ENCODE results near the gene PLEKHA7. TPM values are rescaled to one million over a fixed set of nuclear protein-coding genes. Genes with fewer than 3 reads are reported as not detected.

Gene PLEKHA7
- total RNA-seq, 1 experiment from 2014 or later: 1.7 TPM

- Histone ChIP-seq H3K4me3 (ENCODE audit: low read depth, low read length, poor library complexity, severe bottlenecking) (no peak overlapping the region), H3K36me3 (ENCODE audit: insufficient read depth, low read length, poor library complexity, severe bottlenecking) (no peaks in the 10 kb centered on the region), H3K27ac (ENCODE audit: low read depth, low read length, poor library complexity, severe bottlenecking) (no peak overlapping the region), H3K4me1 (ENCODE audit: insufficient read depth, low read length, poor library complexity, severe bottlenecking) (no peaks in the 10 kb centered on the region), H3K27me3 (replicated peaks; ENCODE audit: insufficient read depth, low read depth, low read length, poor library complexity) (no peaks in the 10 kb centered on the region), H3K9me3 (ENCODE audit: low read depth, low read length, poor library complexity, severe bottlenecking) (no peaks in the 10 kb centered on the region)
- TF ChIP-seq CTCF (conservative IDR thresholded peaks at IDR 0.05; ENCODE audit: low read depth, low read length) (no peak), EZH2 (IDR thresholded peaks at IDR 0.05; ENCODE audit: borderline replicate concordance, low read depth, low read length, poor library complexity, severe bottlenecking) (no peak)
- CTCF ChIA-PET: no interaction called here
- no TSS peak for BruUV-seq (replicated peaks)
- intact Hi-C loops (cut with micrococcal nuclease; ENCODE audit: unreplicated experiment): no loop called here
- POLR2A ChIA-PET (ENCODE audit: low non-redundant PET): no interaction called here
- peak; percentile 67 for DNase-seq (ENCODE audit: low spot score)
Measured at GRCh38 chr11:16843294-16843693, 170.9 kb downstream of the PLEKHA7 start.

DNA sequence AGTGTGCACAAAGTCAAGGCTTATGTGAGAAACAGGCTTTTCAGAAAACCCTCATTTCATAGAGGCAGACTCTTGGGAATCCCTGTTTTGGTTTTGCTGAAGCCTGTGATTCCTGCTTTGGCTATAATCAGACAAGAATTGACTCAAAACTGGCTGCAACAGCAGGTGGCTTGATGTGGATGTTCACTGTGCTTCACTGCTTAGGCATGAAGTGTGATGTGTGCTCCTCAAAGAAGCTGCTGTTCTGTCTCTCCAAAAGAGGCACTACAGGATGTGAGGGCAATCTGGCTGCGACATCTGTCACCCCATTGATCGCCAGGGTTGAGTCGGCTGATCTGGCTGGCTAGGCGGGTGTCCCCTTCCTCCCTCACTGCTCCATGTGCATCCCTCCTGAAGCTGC, 172.2 kb downstream of the PLEKHA7 start:
- TF ChIP-seq CTCF (conservative IDR thresholded peaks at IDR 0.05; ENCODE audit: low read depth, low read length) (no peak), EZH2 (IDR thresholded peaks at IDR 0.05; ENCODE audit: borderline replicate concordance, low read depth, low read length, poor library complexity, severe bottlenecking) (no peak)
- intact Hi-C loops (cut with micrococcal nuclease; ENCODE audit: unreplicated experiment): no loop called here
- no TSS peak for BruUV-seq (replicated peaks)
- Histone ChIP-seq H3K9me3 (ENCODE audit: low read depth, low read length, poor library complexity, severe bottlenecking) (no peaks in the 10 kb centered on the region), H3K4me3 (ENCODE audit: low read depth, low read length, poor library complexity, severe bottlenecking) (no peak overlapping the region), H3K4me1 (ENCODE audit: insufficient read depth, low read length, poor library complexity, severe bottlenecking) (no peaks in the 10 kb centered on the region), H3K36me3 (ENCODE audit: insufficient read depth, low read length, poor library complexity, severe bottlenecking) (no peaks in the 10 kb centered on the region), H3K27ac (ENCODE audit: low read depth, low read length, poor library complexity, severe bottlenecking) (no peak overlapping the region), H3K27me3 (replicated peaks; ENCODE audit: insufficient read depth, low read depth, low read length, poor library complexity) (no peaks in the 10 kb centered on the region)
- POLR2A ChIA-PET (ENCODE audit: low non-redundant PET): no interaction called here
- no peak for DNase-seq (ENCODE audit: low spot score)
- CTCF ChIA-PET: no interaction called here

DNA sequence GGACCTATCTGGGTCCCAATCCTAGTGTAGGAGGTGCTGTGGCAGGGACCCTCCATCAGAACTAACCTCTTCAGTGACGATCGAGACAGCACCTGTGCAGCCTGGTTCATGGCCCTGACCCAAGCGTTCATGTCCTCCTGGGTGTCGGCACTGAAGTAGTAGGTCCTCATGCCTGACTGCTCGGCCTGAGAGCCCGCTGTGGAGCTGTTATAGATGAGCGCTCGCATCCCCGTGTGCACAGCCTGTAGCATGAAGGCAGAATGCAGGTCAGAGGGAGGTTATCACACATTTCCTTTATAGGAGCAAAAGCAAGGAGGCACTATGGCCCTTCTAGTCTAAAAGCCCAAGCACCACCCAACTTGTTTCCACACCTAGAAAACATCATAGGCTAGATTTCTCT, 172.7 kb downstream of the PLEKHA7 start:
- no peaks in the 10 kb centered on the region for H3K27me3 ChIP-seq (replicated peaks; ENCODE audit: insufficient read depth, low read depth, low read length, poor library complexity)
- no peaks in the 10 kb centered on the region for H3K36me3 ChIP-seq (ENCODE audit: insufficient read depth, low read length, poor library complexity, severe bottlenecking)
- intact Hi-C loops (cut with micrococcal nuclease; ENCODE audit: unreplicated experiment): no loop called here
- POLR2A ChIA-PET (ENCODE audit: low non-redundant PET): no interaction called here
- no peaks in the 10 kb centered on the region for H3K4me1 ChIP-seq (ENCODE audit: insufficient read depth, low read length, poor library complexity, severe bottlenecking)
- TF ChIP-seq CTCF (conservative IDR thresholded peaks at IDR 0.05; ENCODE audit: low read depth, low read length): no peak
- no peak for TF ChIP-seq EZH2 (IDR thresholded peaks at IDR 0.05; ENCODE audit: borderline replicate concordance, low read depth, low read length, poor library complexity, severe bottlenecking)
- H3K27ac ChIP-seq (ENCODE audit: low read depth, low read length, poor library complexity, severe bottlenecking): no peak overlapping the region
- CTCF ChIA-PET: no interaction called here
- H3K9me3 ChIP-seq (ENCODE audit: low read depth, low read length, poor library complexity, severe bottlenecking): no peaks in the 10 kb centered on the region
- BruUV-seq (replicated peaks): no TSS peak
- no peak for DNase-seq (ENCODE audit: low spot score)
- H3K4me3 ChIP-seq (ENCODE audit: low read depth, low read length, poor library complexity, severe bottlenecking): no peak overlapping the region
